Hematopoietic multipotent progenitor cell treated with erythropoietin and hydrocortisone succinate and interleukin-3 and kit ligand, for 17 days (in vitro differentiated cells): Measurements from ENCODE around the gene KRT1.

Experiments used
- DNase-seq: peaks from one replicate; pipeline ENCODE4 v3.0.0-alpha.2; 2015; ENCODE audit warnings: low spot score

The KRT1 gene

DNA sequence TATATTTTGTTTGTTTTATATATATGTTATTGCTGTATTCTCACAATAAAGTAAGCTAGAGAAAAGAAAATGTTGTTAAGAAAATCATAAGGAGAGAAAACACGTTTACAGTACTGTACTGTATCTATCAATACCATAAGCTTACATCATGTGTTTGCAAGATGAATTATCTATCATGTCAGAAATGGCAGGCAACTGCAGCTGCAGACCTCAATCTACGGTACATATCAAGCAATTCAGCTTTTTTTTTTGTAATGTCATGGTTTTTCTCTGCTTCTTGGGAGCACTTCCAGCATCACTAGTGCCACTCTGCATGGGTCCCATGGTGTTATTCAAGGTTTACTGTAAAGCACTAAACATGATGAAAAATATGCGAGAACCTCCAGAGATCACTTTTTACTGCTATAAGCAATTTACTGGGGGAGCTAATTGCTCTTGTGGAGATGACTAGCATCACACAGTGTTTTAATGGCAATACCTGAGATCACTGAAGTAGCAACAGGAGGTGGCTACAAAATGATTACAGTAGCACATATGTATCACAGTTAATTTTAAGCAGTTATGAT lies 19.2 kb downstream of the KRT1 start:
- peak; percentile 73 for DNase-seq

- DNase-seq: peak; percentile 51
These were observed 20.3 kb downstream of the KRT1 start for GRCh38 chr12:52659951-52660350.

DNA sequence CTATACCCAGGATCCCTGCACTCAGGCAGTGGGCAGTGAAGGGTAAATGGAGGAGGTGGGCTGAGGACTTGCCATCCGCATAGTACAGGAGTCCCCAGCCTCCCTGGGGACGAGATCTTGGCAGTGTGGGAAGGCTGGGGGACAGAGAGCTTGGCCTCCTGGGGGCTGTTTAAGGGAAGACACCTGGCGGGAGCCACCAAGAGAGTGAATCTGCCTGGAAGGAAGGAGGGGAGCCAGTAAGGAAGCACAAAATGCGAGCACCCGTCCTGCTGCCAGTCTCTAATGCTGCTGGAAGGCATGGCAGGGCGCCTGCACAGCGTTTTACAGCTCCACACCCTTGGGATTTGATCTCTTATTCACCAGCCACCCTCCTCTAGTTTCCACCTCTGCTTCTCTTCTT lies 20.8 kb downstream of the KRT1 start:
- no peak for DNase-seq

GRCh38 chr12:52658196-52658595 lies 22.0 kb downstream of the KRT1 start:
- no peak for DNase-seq

GRCh38 chr12:52657250-52657902 lies 22.8 kb downstream of the KRT1 start:
- no peak for DNase-seq

GRCh38 chr12:52656616-52657015 lies 23.6 kb downstream of the KRT1 start:
- DNase-seq: no peak

- DNase-seq: no peak
These were observed 24.5 kb downstream of the KRT1 start for GRCh38 chr12:52655720-52656124.

DNA sequence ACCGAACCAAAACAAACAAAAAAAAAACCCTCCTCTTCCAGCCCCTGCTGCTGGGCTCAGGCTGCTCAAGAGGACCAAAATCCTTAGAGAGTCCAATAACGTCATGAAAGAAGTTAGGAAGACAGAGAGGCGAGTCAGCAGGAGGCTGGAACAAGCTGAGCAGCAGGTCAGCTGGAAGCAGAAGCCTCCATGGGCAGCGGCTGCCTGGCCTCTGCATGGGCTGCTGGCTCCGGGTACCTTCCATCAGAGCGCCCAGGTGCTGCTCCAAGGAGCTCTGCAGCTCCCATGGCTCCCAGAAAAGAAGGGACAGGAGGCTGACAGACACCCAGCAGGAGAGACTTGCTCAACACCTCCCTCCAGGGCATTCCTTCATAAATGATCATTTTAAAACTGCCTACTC lies 25.0 kb downstream of the KRT1 start:
- no peak for DNase-seq

GRCh38 chr12:52651726-52652261 lies 28.4 kb downstream of the KRT1 start, which contains the start of gene KRT2:
Gene KRT2, minus strand, starts transcription at chr12:52652211. Its CDS starts 69 bp downstream, at chr12:52652142.
- DNase-seq: no peak

DNA sequence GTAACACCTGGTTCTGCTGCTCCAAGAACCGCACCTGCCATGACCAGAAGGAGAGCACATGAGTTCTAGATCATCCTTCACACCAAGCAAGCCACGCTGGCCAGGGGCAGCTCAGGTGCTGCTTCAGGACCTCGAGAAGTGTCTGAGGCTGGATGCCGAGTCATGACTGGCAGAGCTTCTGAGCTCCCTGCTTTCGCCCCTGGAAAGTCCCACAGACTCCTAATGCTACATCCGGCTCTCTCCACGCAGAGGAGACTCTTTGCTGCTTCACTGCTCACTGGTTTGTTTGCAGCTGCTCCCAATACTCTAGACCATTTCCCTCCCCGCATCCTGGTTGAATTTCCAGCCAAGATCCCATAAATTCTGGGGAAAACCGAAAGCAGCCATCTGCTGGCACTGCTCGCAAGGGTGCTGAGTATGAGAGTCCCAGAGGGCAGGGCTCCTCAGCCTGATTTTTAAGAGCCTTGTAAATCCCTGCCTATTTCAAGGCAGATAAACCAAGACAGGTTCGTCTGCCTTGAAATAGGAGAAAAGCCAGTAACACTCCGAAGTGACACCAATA lies 29.6 kb downstream of the KRT1 start:
- DNase-seq: no peak

GRCh38 chr12:52649066-52649465 lies 31.1 kb downstream of the KRT1 start:
- DNase-seq: no peak

- no peak for DNase-seq
These were observed 32.1 kb downstream of the KRT1 start for GRCh38 chr12:52648012-52648550.

GRCh38 chr12:52647601-52648000 lies 32.6 kb downstream of the KRT1 start:
- no peak for DNase-seq

GRCh38 chr12:52646613-52647012 lies 33.6 kb downstream of the KRT1 start:
- DNase-seq: no peak

DNA sequence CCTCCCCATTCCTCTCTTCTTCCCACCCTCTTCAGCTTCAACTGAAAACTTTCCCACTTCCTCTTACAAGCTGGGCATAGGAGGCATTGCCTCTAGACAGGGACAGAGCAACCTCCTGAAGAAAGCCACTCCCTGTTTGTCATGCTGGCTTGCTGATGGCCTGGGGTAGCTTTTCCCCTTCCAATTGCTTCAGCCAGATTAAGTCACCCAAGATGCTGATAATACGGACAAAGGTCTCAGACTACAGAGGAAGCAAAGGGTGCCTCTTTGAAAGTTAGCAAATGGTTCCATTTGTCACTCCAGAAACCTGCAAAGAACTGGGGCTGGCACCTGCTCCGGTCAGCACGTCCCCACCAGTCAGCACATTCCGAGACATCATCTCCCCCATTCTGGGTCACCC lies 34.2 kb downstream of the KRT1 start:
- no peak for DNase-seq

DNA sequence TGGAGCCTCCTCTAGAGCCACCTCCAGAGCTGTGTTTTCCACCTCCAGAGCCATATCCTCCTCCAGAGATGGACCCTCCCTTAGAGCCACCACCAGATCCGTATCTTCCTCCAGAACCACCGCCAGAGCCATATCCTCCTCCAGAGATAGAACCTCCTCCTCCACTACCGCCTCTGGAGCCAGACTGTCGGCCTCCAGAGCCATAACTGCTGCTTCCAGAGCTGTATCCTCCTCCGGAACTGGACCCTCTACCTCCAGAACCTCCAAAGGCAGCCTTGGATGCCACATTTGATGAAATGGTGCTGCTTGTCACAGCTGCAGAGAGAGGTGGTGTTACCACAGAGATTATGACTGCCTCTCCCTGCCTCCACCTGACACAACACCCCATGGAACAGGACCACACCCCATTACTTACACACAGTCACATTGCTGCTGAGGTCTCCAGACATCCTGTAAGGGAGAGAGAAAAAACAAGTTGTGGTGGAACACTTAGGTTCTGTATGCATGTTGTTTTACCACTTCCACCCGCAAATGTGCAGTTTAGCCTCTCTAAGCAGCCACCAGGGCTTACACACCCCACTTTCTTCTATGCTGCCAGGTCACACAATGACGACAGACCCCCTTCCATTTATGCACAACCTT lies 35.0 kb downstream of the KRT1 start:
- DNase-seq: peak; percentile 26

GRCh38 chr12:52644078-52644415 lies 36.2 kb downstream of the KRT1 start:
- DNase-seq: no peak

DNA sequence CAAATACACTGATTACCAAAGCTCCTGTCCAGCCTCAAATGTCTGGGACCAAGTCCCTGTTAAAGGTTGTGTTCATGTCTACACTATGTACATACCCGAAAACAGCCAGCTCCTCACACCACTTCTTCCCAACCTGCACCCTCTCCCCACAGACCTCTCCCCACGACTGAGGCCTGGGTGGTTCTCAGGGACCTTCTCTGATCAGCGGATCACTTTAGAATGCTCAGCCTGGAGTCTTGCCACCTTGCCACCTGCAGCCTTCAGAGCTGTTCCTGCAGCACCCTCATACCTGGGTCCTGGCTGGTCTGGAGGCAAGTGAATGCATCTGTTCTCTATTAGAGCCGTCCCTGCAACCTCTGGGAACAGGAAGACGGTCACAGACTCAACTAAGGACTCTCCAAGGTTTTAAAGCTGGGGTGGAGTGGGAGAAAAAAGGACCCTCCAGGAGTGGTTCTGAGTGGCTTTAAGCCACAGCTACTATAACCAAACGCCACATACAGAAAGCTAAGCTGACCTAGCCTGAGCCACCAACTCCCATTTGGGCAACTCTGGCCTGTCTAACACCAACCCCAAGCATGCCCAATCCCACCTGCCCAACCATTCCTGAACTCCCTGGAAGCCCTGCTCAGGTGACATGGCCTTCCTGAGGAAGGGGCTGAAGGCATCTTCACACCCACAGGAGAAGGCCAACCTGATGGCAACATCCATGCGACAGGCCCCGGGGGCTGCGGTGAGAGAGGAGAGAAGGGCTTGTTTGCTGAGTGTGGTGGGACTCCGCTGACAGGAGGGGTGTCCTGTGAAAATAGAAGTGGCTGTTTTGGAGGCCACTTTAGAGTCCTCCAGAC lies 36.8 kb downstream of the KRT1 start:
- DNase-seq: no peak

DNA sequence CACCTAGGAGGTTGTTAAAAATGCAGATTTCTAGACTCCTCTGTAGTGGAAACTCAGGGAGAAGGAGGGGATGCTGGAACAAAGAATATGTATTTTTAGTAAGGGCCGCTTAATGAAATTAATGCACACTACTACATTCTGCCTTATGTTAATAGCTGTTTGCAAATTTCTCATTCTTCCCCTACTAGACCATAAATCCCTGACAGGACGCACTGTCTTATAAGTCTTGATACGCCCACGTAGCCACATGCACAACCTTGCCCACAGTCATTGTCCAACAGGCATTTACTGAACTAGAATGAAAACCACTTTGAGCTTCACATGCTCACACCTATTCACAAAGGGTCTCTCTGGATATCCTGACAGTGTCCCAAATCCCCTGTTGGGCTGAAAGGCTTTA lies 38.7 kb downstream of the KRT1 start:
- no peak for DNase-seq

DNA sequence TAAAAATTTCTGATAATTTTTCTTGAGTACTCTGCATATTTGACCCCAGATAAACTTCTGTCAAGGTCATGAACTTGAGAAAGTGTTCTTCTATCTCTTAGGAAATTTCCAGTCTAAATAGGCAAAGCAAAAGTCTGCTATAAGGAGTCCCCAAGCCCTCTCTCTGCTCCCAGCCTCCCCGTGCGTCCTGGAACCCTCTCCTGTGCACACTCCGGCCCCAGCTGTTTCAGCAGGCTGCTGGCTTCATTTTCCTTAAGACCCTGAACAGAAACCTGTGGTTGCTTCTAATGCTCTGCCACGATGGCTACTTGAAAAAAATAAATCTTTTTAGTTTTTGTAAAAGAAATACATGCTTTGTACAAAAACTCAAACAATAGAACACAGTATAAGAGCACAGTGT lies 42.9 kb downstream of the KRT1 start:
- no peak for DNase-seq

GRCh38 chr12:52636592-52637258 lies 43.5 kb downstream of the KRT1 start:
- DNase-seq: no peak
